ENCODE data around the gene USP46.

USP46 gene

DNA sequence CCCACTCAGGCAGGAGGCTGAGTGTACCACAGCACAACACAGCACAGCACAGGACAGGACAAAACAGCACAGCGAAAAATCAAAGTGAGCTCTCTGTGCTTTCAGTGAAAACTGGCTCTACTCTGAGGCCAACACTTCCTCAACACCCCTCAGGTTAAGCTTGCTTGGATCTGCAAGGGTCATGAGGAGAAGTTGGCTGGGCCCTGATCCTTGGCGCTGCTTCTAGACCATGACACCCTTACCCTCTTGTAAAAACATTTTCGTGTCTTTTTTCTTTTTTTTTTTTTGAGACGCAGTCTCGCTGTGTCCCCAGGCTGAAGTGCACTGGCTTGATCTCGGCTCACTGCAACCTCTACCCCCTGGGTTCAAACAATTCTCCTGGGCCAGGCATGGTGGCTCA, 25.3 kb downstream of the USP46 start:
- H3K4me2 ChIP-seq (ENCODE audit: low read depth, low read length, poor library complexity, severe bottlenecking) = no peak overlapping the region
- no peak overlapping the region for H3K9ac ChIP-seq (ENCODE audit: low read depth, low read length, poor library complexity, severe bottlenecking)
- no peaks in the 10 kb centered on the region for H3F3A ChIP-seq (ENCODE audit: low read depth)
- H3K27me3 ChIP-seq (ENCODE audit: insufficient read depth, low read length, poor library complexity, severe bottlenecking) = no peaks in the 10 kb centered on the region
- H3K9me2 ChIP-seq (replicated peaks; ENCODE audit: low read depth, low read length) = no peaks in the 10 kb centered on the region
- no peaks in the 10 kb centered on the region for H3K9me3 ChIP-seq (ENCODE audit: insufficient read depth, low read depth, low read length)
- H4K20me1 ChIP-seq (ENCODE audit: insufficient read depth, low read length, poor library complexity, severe bottlenecking) = peaks cover 3% of the 10 kb centered on the region
- no peak overlapping the region for H2AFZ ChIP-seq (ENCODE audit: low read length)
- peaks cover 8% of the 10 kb centered on the region; the same call in 1 of the 2 replicates for H3K36me3 ChIP-seq (ENCODE audit: insufficient read depth, low read length)
- H3K4me1 ChIP-seq (ENCODE audit: insufficient read depth, low read length, poor library complexity, severe bottlenecking) = peaks cover 8% of the 10 kb centered on the region
- TF ChIP-seq, protein P1, sequence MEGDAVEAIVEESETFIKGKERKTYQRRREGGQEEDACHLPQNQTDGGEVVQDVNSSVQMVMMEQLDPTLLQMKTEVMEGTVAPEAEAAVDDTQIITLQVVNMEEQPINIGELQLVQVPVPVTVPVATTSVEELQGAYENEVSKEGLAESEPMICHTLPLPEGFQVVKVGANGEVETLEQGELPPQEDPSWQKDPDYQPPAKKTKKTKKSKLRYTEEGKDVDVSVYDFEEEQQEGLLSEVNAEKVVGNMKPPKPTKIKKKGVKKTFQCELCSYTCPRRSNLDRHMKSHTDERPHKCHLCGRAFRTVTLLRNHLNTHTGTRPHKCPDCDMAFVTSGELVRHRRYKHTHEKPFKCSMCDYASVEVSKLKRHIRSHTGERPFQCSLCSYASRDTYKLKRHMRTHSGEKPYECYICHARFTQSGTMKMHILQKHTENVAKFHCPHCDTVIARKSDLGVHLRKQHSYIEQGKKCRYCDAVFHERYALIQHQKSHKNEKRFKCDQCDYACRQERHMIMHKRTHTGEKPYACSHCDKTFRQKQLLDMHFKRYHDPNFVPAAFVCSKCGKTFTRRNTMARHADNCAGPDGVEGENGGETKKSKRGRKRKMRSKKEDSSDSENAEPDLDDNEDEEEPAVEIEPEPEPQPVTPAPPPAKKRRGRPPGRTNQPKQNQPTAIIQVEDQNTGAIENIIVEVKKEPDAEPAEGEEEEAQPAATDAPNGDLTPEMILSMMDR (conservative IDR thresholded peaks at IDR 0.05; ENCODE audit: low read length) = no peak
- TF ChIP-seq EZH2phosphoT487 (IDR thresholded peaks at IDR 0.05; ENCODE audit: borderline replicate concordance) = no peak
- H3K79me2 ChIP-seq (ENCODE audit: insufficient read depth, low read length) = peaks cover 38% of the 10 kb centered on the region; the same call in 1 of the 2 replicates
- H3K4me3 ChIP-seq (ENCODE audit: low read length, poor library complexity, severe bottlenecking) = no peak overlapping the region

DNA sequence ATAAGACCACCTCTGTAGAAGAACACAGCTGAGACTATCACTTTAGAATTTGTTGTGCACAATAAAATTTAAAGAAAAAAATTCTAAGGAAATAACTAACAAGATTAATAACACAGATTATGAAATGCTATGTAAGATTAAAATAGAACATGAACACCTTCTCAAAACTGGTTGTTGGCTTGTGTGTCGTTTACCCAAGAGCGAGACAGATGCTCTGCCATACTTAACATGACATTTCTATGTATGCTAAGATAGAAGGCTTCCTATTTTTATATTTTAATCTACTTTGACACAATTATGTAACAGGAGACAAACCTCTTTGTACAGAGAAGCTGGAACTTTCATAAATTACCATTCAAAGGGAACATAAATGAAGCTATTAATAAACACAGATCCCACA, 30.1 kb downstream of the USP46 start:
- Histone ChIP-seq H2AFZ (ENCODE audit: low read length) (no peak overlapping the region), H3K36me3 (ENCODE audit: insufficient read depth, low read length) (peaks cover 41% of the 10 kb centered on the region; the same call in 1 of the 2 replicates), H3K4me2 (ENCODE audit: low read depth, low read length, poor library complexity, severe bottlenecking) (no peak overlapping the region), H3K27me3 (ENCODE audit: insufficient read depth, low read length, poor library complexity, severe bottlenecking) (no peaks in the 10 kb centered on the region), H3K4me1 (ENCODE audit: insufficient read depth, low read length, poor library complexity, severe bottlenecking) (no peaks in the 10 kb centered on the region), H3K9me3 (ENCODE audit: insufficient read depth, low read depth, low read length) (no peaks in the 10 kb centered on the region), H3F3A (ENCODE audit: low read depth) (no peaks in the 10 kb centered on the region), H3K9ac (ENCODE audit: low read depth, low read length, poor library complexity, severe bottlenecking) (no peak overlapping the region), H3K9me2 (replicated peaks; ENCODE audit: low read depth, low read length) (no peaks in the 10 kb centered on the region), H4K20me1 (ENCODE audit: insufficient read depth, low read length, poor library complexity, severe bottlenecking) (no peaks in the 10 kb centered on the region), H3K4me3 (ENCODE audit: low read length, poor library complexity, severe bottlenecking) (no peak overlapping the region), H3K79me2 (ENCODE audit: insufficient read depth, low read length) (peaks cover 11% of the 10 kb centered on the region; the same call in 1 of the 2 replicates)
- TF ChIP-seq EZH2phosphoT487 (IDR thresholded peaks at IDR 0.05; ENCODE audit: borderline replicate concordance) = no peak
- TF ChIP-seq, protein P1 (conservative IDR thresholded peaks at IDR 0.05; ENCODE audit: low read length) = no peak

DNA sequence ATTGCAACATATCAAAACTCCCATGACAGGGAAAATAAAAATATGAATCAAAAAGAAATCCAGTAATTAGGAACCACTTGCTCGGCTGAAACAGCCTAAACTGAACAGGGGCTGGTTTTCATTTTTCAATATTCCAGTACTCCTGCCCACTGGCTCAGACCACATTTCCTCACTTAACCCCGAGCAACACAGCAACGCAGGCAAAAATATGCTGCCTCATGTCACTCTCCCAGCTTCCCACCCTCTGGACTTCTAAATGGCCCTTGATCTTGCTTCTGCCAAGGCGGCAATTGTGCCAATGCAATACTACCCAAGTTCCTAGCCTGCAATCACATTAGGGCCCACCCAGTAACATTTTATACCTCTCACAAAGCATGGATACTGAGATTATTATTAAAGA, 30.6 kb downstream of the USP46 start:
- H3F3A ChIP-seq (ENCODE audit: low read depth) = no peaks in the 10 kb centered on the region
- peaks cover 41% of the 10 kb centered on the region; the same call in 1 of the 2 replicates for H3K36me3 ChIP-seq (ENCODE audit: insufficient read depth, low read length)
- H3K9ac ChIP-seq (ENCODE audit: low read depth, low read length, poor library complexity, severe bottlenecking) = no peak overlapping the region
- no peaks in the 10 kb centered on the region for H3K9me3 ChIP-seq (ENCODE audit: insufficient read depth, low read depth, low read length)
- TF ChIP-seq, protein P1 (conservative IDR thresholded peaks at IDR 0.05; ENCODE audit: low read length) = no peak
- no peak for TF ChIP-seq EZH2phosphoT487 (IDR thresholded peaks at IDR 0.05; ENCODE audit: borderline replicate concordance)
- H3K9me2 ChIP-seq (replicated peaks; ENCODE audit: low read depth, low read length) = no peaks in the 10 kb centered on the region
- no peak overlapping the region for H3K4me3 ChIP-seq (ENCODE audit: low read length, poor library complexity, severe bottlenecking)
- peaks cover 8% of the 10 kb centered on the region; the same call in 1 of the 2 replicates for H3K79me2 ChIP-seq (ENCODE audit: insufficient read depth, low read length)
- no peak overlapping the region for H2AFZ ChIP-seq (ENCODE audit: low read length)
- no peaks in the 10 kb centered on the region for H4K20me1 ChIP-seq (ENCODE audit: insufficient read depth, low read length, poor library complexity, severe bottlenecking)
- H3K4me2 ChIP-seq (ENCODE audit: low read depth, low read length, poor library complexity, severe bottlenecking) = no peak overlapping the region
- no peaks in the 10 kb centered on the region for H3K27me3 ChIP-seq (ENCODE audit: insufficient read depth, low read length, poor library complexity, severe bottlenecking)
- H3K4me1 ChIP-seq (ENCODE audit: insufficient read depth, low read length, poor library complexity, severe bottlenecking) = no peaks in the 10 kb centered on the region
